ENCODE results near the gene NTM.

Gene NTM

DNA sequence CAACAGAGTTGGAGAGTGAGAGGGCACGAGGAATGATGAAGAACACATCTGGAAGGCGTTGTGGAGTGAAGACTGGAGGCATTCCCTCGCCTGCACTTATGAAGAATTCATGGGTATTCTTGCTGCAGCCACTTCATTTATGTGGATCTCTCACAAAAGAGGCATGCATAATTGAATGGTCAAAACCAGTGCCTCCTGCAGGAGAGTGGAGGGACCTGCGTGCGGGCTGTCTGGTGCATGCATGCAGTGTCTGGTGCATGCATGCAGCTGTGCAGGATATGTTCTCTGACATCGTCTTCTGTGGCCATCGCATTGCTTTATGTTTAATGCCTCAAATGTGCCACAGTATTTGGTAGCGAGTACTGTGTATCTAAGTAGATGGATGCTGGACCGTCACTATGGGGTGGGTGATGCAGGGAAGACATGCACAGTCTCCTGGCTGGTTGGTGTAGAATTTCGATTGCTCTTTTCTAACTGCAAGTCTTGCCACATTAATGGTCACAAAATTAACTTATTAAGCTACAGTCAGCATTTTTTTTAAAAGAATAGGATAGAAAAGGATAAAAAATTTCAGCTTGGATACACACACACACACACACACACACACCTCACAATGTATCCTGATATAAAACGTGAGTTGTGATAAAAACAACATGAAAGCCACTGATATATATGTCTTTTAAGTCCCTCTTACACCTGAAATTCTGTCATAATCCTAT, 20.9 kb upstream of the NTM start:
- Histone ChIP-seq H3K9me3 (ENCODE audit: control insufficient read depth, low read length) (no peaks in the 10 kb centered on the region), H3K27ac (ENCODE audit: low read depth, low read length, severe bottlenecking) (no peak overlapping the region), H3K36me3 (ENCODE audit: control insufficient read depth, insufficient read depth, low read length) (no peaks in the 10 kb centered on the region), H3K4me1 (ENCODE audit: control insufficient read depth, insufficient read depth, low read length, poor library complexity, severe bottlenecking) (no peaks in the 10 kb centered on the region), H3K4me3 (ENCODE audit: extremely low read depth, insufficient read depth, low read length, poor library complexity, severe bottlenecking) (no peak overlapping the region)
- WGBS, 2 experiments (ENCODE audit: insufficient coverage in 2 of 2) = 97% methylated on average over 6 to 7 of the region's 11 CpGs

DNA sequence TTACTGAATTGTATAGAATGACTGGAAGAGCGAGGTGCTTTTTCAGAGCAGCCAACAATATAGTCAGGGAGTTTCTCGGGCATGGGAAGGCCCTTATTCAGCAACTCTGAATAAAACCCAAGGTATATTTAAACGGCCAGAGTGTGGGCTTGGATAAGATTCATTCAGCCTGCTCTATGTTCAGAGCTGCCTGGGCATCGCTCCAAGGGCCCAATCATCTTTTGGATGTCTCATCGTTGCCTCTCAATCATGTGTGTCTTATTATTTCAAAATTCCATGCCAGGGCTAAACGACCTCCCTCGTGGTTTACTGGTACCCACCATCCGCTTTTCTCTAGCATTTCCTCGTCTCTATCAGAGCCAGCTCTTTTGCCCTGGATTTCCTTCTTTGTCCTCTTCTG, 19.5 kb upstream of the NTM start:
- Histone ChIP-seq H3K36me3 (ENCODE audit: control insufficient read depth, insufficient read depth, low read length) (no peaks in the 10 kb centered on the region), H3K27ac (ENCODE audit: low read depth, low read length, severe bottlenecking) (no peak overlapping the region), H3K9me3 (ENCODE audit: control insufficient read depth, low read length) (no peaks in the 10 kb centered on the region), H3K4me1 (ENCODE audit: control insufficient read depth, insufficient read depth, low read length, poor library complexity, severe bottlenecking) (no peaks in the 10 kb centered on the region), H3K4me3 (ENCODE audit: extremely low read depth, insufficient read depth, low read length, poor library complexity, severe bottlenecking) (no peak overlapping the region)
- 88 to 91% methylated on average over 9 of the region's 9 CpGs for WGBS, 2 experiments (ENCODE audit: insufficient coverage in 2 of 2)

DNA sequence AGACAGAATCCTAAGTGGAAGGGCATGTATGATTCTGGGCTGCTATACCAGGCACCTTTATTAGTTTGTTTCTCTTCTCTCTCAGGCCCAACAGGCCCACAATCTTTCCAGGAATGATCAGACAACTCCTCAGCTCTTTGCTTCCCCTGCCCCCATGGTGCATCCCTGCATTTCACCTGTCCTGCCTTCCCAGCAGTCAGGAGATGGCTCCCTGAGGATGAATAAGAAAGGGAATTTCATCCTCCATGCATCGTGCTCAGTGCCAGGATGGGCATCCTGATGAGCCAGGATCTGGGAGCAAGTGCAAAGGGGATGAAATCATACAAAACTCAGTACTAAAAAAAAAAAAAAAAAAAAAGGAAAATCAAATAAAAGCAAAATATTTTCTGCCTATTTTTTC, 18.6 kb upstream of the NTM start:
- Histone ChIP-seq H3K27ac (ENCODE audit: low read depth, low read length, severe bottlenecking) (no peak overlapping the region), H3K36me3 (ENCODE audit: control insufficient read depth, insufficient read depth, low read length) (no peaks in the 10 kb centered on the region), H3K9me3 (ENCODE audit: control insufficient read depth, low read length) (no peaks in the 10 kb centered on the region), H3K4me1 (ENCODE audit: control insufficient read depth, insufficient read depth, low read length, poor library complexity, severe bottlenecking) (no peaks in the 10 kb centered on the region), H3K4me3 (ENCODE audit: extremely low read depth, insufficient read depth, low read length, poor library complexity, severe bottlenecking) (no peak overlapping the region)
- WGBS, 2 experiments (ENCODE audit: insufficient coverage in 2 of 2) = no CpG with 5 or more reads among the region's 1 CpG

DNA sequence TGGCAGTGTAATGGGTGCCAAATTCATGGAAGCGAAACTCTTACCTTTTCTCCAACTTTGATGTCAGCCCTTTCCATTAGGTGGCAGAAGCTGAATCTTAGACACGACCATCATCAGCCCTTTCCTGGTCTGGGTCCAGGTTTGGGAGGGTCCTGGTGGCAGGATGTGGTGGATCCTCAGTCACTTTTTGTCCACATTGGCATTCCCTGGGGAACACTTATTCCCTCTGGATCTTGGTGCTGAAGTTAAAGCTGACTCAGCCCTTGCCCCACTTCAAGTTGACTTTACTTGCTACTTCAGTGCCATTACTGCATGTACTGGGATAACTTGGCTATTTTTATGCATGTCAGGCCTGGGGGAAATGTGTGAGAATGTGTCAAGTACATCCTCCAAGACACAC, 16.6 kb upstream of the NTM start:
- Histone ChIP-seq H3K4me1 (ENCODE audit: control insufficient read depth, insufficient read depth, low read length, poor library complexity, severe bottlenecking) (no peaks in the 10 kb centered on the region), H3K27ac (ENCODE audit: low read depth, low read length, severe bottlenecking) (peak overlapping the region; percentile 26), H3K9me3 (ENCODE audit: control insufficient read depth, low read length) (no peaks in the 10 kb centered on the region), H3K36me3 (ENCODE audit: control insufficient read depth, insufficient read depth, low read length) (no peaks in the 10 kb centered on the region), H3K4me3 (ENCODE audit: extremely low read depth, insufficient read depth, low read length, poor library complexity, severe bottlenecking) (no peak overlapping the region)
- 75 to 86% methylated on average over 1 to 2 of the region's 2 CpGs for WGBS, 2 experiments (ENCODE audit: insufficient coverage in 2 of 2)

DNA sequence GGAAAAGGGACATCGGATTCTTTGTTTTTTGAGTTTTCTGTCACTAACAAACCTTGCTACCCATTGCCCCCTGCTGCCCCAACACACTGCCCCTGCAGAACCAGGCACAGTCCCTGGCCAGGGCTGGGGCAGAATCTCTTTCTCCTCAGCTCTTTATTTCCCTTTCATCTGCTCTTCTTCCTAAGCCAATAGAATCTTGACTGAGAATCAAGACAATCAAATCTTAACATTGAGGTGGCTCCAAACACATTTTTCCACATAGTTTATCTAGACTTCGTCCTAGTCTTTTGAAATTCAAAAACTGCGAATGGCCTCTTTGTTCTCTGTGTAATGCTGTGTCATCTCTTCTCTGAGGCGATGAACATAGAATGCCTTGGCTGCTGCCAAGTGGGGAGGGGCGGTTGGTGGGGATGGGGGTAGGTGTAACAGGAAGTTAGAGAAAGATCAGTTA, 16.1 kb upstream of the NTM start:
- Histone ChIP-seq H3K9me3 (ENCODE audit: control insufficient read depth, low read length) (no peaks in the 10 kb centered on the region), H3K27ac (ENCODE audit: low read depth, low read length, severe bottlenecking) (peak overlapping the region; percentile 26), H3K4me1 (ENCODE audit: control insufficient read depth, insufficient read depth, low read length, poor library complexity, severe bottlenecking) (no peaks in the 10 kb centered on the region), H3K36me3 (ENCODE audit: control insufficient read depth, insufficient read depth, low read length) (no peaks in the 10 kb centered on the region), H3K4me3 (ENCODE audit: extremely low read depth, insufficient read depth, low read length, poor library complexity, severe bottlenecking) (no peak overlapping the region)
- 40 to 100% methylated on average over 1 to 2 of the region's 5 CpGs for WGBS, 2 experiments (ENCODE audit: insufficient coverage in 2 of 2)

DNA sequence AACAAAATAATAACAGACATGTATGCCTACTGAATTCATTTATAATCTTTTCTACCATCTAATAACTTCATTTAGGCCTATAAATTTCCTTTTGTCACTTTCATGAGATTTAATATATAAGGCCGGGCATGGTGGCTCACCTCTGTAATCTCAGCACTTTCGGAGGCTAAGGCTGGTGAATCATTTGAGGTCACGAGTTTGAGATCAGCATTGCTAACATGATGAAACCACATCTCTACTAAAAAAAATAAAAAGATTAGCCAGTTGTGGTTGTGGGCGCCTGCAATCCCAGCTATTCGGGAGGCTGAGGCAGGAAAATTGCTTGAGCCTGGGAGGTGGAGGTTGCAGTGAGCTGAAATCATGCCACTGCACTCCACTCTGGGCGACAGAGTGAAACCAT, 14.2 kb upstream of the NTM start:
- H3K36me3 ChIP-seq (ENCODE audit: control insufficient read depth, insufficient read depth, low read length) = no peaks in the 10 kb centered on the region
- H3K9me3 ChIP-seq (ENCODE audit: control insufficient read depth, low read length) = no peaks in the 10 kb centered on the region
- WGBS, 2 experiments (ENCODE audit: insufficient coverage in 2 of 2) = 96% methylated on average over 4 of the region's 6 CpGs; no CpG with 5 or more reads in 1 of the 2 experiments
- H3K27ac ChIP-seq (ENCODE audit: low read depth, low read length, severe bottlenecking) = no peak overlapping the region
- no peaks in the 10 kb centered on the region for H3K4me1 ChIP-seq (ENCODE audit: control insufficient read depth, insufficient read depth, low read length, poor library complexity, severe bottlenecking)
- H3K4me3 ChIP-seq (ENCODE audit: extremely low read depth, insufficient read depth, low read length, poor library complexity, severe bottlenecking) = no peak overlapping the region

DNA sequence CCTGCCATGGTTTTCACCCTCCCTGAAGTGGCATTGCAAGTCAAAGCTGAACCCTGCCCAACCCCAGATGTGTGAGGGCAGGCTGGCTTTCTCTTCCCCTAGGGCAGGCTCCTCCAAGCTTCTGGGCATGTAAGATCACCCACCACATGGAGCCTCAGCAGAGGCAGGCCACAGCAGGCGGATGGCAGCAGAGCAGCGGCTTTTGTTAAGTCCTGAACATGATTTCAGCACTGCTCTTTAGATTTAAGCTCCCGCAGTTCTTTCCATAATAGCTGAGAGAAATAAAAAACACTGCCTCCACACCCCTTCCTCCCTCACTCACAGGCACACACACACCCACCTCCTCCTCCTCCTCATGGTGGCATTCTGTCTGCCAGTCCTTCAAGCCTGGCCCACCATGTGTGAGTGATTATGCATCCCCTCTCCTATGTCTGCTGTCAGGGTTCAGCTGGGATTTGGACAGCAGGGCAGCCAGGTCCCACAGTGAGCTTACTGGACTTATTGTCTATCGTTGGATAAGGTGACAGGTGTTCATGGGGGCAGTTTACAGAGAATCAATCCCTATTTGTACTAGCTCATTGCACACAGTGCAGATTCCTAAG, 5.0 kb upstream of the NTM start:
- no peaks in the 10 kb centered on the region for H3K36me3 ChIP-seq (ENCODE audit: control insufficient read depth, insufficient read depth, low read length)
- no peak overlapping the region for H3K27ac ChIP-seq (ENCODE audit: low read depth, low read length, severe bottlenecking)
- H3K4me1 ChIP-seq (ENCODE audit: control insufficient read depth, insufficient read depth, low read length, poor library complexity, severe bottlenecking) = no peaks in the 10 kb centered on the region
- no peaks in the 10 kb centered on the region for H3K9me3 ChIP-seq (ENCODE audit: control insufficient read depth, low read length)
- 84 to 91% methylated on average over 3 to 4 of the region's 4 CpGs for WGBS, 2 experiments (ENCODE audit: insufficient coverage in 2 of 2)
- no peak overlapping the region for H3K4me3 ChIP-seq (ENCODE audit: extremely low read depth, insufficient read depth, low read length, poor library complexity, severe bottlenecking)

DNA sequence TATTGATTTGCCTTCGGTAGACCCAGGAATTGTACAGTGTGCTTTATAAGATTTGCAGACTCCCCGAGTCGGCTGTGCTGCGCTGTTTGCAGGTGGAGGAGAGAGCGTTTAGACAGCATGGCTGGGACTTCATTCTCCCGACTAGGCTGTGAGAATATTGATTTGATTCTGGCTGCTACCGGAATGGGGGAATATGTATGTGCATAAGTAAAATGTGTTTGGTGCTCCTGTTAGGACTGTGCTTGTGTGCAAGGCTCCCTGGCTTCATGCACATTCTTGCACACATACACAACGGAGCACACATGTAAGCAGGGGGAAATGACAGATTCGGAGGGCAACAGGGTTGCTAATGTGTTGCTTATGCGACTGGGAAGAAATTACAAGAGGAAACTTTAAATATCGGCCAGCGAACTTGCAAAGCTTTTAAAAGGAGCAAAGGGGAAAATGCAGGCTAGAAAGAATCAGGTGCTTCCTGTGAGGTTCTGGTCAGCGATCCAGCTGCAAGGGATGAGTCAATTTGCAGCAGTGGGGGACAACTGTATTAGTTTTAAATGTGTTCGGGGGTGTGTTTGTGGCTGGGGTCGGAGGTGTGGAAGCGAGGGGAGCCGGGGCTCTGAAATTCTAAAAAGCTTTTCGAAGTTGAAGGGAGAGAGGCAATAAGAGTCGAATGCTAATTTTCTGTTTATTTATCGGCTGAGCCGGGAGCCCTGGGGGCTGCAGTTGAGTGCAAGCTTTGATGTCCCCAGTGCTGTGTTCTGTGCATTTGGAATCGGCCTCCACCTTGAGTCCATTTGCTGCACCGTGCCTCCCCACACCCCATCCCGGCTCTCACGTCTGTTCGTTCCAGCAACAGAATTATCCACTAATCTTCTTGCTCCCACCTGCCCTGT, 731 bp downstream of the NTM start:
- Histone ChIP-seq H3K4me3 (ENCODE audit: extremely low read depth, insufficient read depth, low read length, poor library complexity, severe bottlenecking) (no peak overlapping the region), H3K9me3 (ENCODE audit: control insufficient read depth, low read length) (no peaks in the 10 kb centered on the region), H3K27ac (ENCODE audit: low read depth, low read length, severe bottlenecking) (no peak overlapping the region), H3K36me3 (ENCODE audit: control insufficient read depth, insufficient read depth, low read length) (no peaks in the 10 kb centered on the region), H3K4me1 (ENCODE audit: control insufficient read depth, insufficient read depth, low read length, poor library complexity, severe bottlenecking) (peaks cover 3% of the 10 kb centered on the region)
- WGBS, 2 experiments (ENCODE audit: insufficient coverage in 2 of 2) = 33 to 45% methylated on average over 18 to 22 of the region's 26 CpGs

DNA sequence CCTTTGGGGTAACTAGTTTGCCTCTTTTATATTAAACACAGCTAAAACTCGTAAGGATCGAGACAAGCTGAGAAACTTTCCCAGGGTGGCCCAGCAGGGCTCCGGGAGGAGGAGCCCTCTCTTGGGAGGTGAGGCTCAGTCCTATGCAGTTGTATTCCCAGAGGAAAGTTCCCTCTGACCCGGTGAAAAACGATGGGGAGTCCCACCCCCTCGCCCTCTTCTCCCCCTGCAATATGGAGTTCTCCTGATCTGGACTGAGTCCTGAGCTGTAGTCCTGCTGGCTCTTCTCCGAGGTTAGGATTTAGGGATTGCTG, 1.3 kb downstream of the NTM start:
- WGBS, 2 experiments (ENCODE audit: insufficient coverage in 2 of 2) = 28 to 64% methylated on average over 4 to 7 of the region's 7 CpGs
- H3K4me1 ChIP-seq (ENCODE audit: control insufficient read depth, insufficient read depth, low read length, poor library complexity, severe bottlenecking) = peaks cover 3% of the 10 kb centered on the region
- H3K9me3 ChIP-seq (ENCODE audit: control insufficient read depth, low read length) = no peaks in the 10 kb centered on the region
- no peak overlapping the region for H3K27ac ChIP-seq (ENCODE audit: low read depth, low read length, severe bottlenecking)
- no peaks in the 10 kb centered on the region for H3K36me3 ChIP-seq (ENCODE audit: control insufficient read depth, insufficient read depth, low read length)
- H3K4me3 ChIP-seq (ENCODE audit: extremely low read depth, insufficient read depth, low read length, poor library complexity, severe bottlenecking) = no peak overlapping the region

DNA sequence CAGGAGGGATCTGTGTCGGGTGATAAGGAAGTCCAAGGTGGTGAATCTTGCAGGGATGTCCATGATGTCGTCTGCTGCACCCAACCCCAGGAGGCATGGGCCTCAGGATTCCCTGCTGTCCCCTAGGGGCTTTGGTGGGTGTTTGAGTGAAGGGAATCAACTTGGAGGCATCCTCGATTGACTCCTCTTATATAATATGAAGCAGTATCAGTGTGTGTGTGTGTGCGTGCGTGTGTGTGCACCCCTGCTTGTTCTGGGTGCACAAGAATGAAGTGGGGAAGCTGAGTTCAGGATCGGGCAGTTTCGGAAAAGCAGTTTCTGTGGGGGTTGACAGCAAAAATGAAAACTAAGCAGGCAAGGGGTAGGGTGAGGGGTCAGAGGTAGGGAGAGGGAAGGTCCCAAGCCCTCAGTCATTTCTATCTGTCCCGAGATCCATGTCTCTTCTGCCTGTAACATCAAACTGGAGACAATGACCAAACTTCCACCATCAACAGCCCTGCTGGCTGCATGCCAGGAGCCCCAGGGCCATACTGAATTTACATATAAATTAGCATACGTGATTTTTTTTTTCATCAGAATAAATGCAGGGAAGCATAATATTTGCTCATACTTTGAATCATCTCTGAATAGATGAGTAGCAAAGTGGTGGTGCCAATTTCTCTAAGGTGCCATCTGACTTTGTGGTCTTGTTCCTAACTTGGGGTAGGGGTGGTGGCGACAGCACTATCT, 2.0 kb downstream of the NTM start:
- H3K27ac ChIP-seq (ENCODE audit: low read depth, low read length, severe bottlenecking) = no peak overlapping the region
- H3K4me3 ChIP-seq (ENCODE audit: extremely low read depth, insufficient read depth, low read length, poor library complexity, severe bottlenecking) = no peak overlapping the region
- H3K9me3 ChIP-seq (ENCODE audit: control insufficient read depth, low read length) = no peaks in the 10 kb centered on the region
- H3K4me1 ChIP-seq (ENCODE audit: control insufficient read depth, insufficient read depth, low read length, poor library complexity, severe bottlenecking) = peaks cover 3% of the 10 kb centered on the region
- 88 to 96% methylated on average over 3 to 6 of the region's 10 CpGs for whole genome bisulfite sequencing, 2 experiments (ENCODE audit: insufficient coverage in 2 of 2)
- H3K36me3 ChIP-seq (ENCODE audit: control insufficient read depth, insufficient read depth, low read length) = no peaks in the 10 kb centered on the region
